Activated CD4-positive, alpha-beta T cell treated with anti-CD3 and anti-CD28 coated beads, Interleukin-2, Interleukin-4, amounts not matched to agents 100 ng/mL and 50 ng/mL, durations not matched to agents 16 hours and 8 hours (primary cell): ENCODE measurements around the gene UBIAD1.
"Not testable (repeated sequence)": the region's sequence is repeated elsewhere in the genome, so short reads cannot be mapped to it uniquely, and the experiment has no call there.

Experiments
- DNase-seq: peaks from one replicate; pipeline ENCODE4 v3.0.0-alpha.2; 2020; ENCODE audit warnings: low spot score

Gene UBIAD1

GRCh38 chr1:11272832-11273594 lies at the start of gene UBIAD1:
TSS of gene UBIAD1 (plus strand) at chr1:11273198. CDS start at chr1:11273532, 334 bp downstream.
- DNase-seq = peak; percentile 86

GRCh38 chr1:11227106-11228077 lies 45.6 kb upstream of the UBIAD1 start:
- no peak for DNase-seq

- no peak for DNase-seq
Observed at GRCh38 chr1:11229203-11229602, 43.8 kb upstream of the UBIAD1 start.

- DNase-seq = no peak
Observed at GRCh38 chr1:11233208-11233607, 39.8 kb upstream of the UBIAD1 start.

- no peak for DNase-seq
Observed at GRCh38 chr1:11237356-11237755, 35.6 kb upstream of the UBIAD1 start.

- no peak for DNase-seq
Observed at GRCh38 chr1:11238311-11238710, 34.7 kb upstream of the UBIAD1 start.

GRCh38 chr1:11245248-11245647 lies 27.8 kb upstream of the UBIAD1 start:
- no peak for DNase-seq

GRCh38 chr1:11245904-11246719 lies 26.9 kb upstream of the UBIAD1 start:
- DNase-seq = no peak

- no peak for DNase-seq
Observed at GRCh38 chr1:11248169-11248568, 24.8 kb upstream of the UBIAD1 start.

- no peak for DNase-seq
Observed at GRCh38 chr1:11252538-11252937, 20.5 kb upstream of the UBIAD1 start.

GRCh38 chr1:11253226-11253625 lies 19.8 kb upstream of the UBIAD1 start:
- no peak for DNase-seq

- DNase-seq = no peak
Observed at GRCh38 chr1:11256299-11256698, 16.7 kb upstream of the UBIAD1 start.

- peak; percentile 100 for DNase-seq
Observed at GRCh38 chr1:11262171-11263049, 10.6 kb upstream of the UBIAD1 start, which contains the start of gene MTOR. TSS of gene MTOR (minus strand) at chr1:11262551. CDS start at chr1:11259409, 3,142 bp downstream.

GRCh38 chr1:11266268-11267074 lies 6.5 kb upstream of the UBIAD1 start:
- DNase-seq = no peak

- not testable (repeated sequence) for DNase-seq
Observed at GRCh38 chr1:11267350-11268337, 5.4 kb upstream of the UBIAD1 start.

- DNase-seq = no peak
Observed at GRCh38 chr1:11272544-11272831, 510 bp upstream of the UBIAD1 start.

GRCh38 chr1:11273595-11274234 lies 717 bp downstream of the UBIAD1 start:
- no peak for DNase-seq

- DNase-seq = no peak
Observed at GRCh38 chr1:11279152-11279551, 6.2 kb downstream of the UBIAD1 start.

- DNase-seq = no peak
Observed at GRCh38 chr1:11279630-11280029, 6.6 kb downstream of the UBIAD1 start.
